Small intestine (tissue), 7 donors: ENCODE data around the gene PARVA. TPM values are rescaled to one million over a fixed set of nuclear protein-coding genes. Genes with fewer than 3 reads are reported as not detected.

Source experiments
- DNase-seq, 2 donors: peaks; one replicate each; pipeline versions ENCODE4 v3.0.0 to v3.0.0-alpha.2; 2013
- FAIRE-seq: peaks from 2 replicates; lab custom pipeline; 2012; peaks lifted over from hg19 to GRCh38; lab: Jason Lieb, UNC
- H3K27ac ChIP-seq, 3 donors: one replicate each; pipeline ENCODE4 v1.5.1; 2013; ENCODE audit warnings: low read length in 2 of 3, mild to moderate bottlenecking in 2 of 3, control low read depth in 1 of 3, inconsistent platforms in 1 of 3, low read depth in 1 of 3, moderate library complexity in 1 of 3
- H3K27me3 ChIP-seq, 3 donors: one replicate each; pipeline ENCODE4 v1.6.1; 2013; ENCODE audit warnings: low read length in 3 of 3, inconsistent platforms in 1 of 3; ENCODE audit not compliant: control insufficient read depth in 3 of 3, insufficient read depth in 3 of 3
- H3K36me3 ChIP-seq, 3 donors: one replicate each; pipeline ENCODE4 v1.6.1; 2013; ENCODE audit warnings: low read length in 3 of 3, inconsistent platforms in 1 of 3, low read depth in 1 of 3, mild to moderate bottlenecking in 1 of 3, moderate library complexity in 1 of 3; ENCODE audit not compliant: control insufficient read depth in 3 of 3, insufficient read depth in 2 of 3
- H3K4me1 ChIP-seq, 3 donors: one replicate each; pipeline ENCODE4 v1.6.1; 2013; ENCODE audit warnings: low read length in 2 of 3, inconsistent platforms in 1 of 3, low read depth in 1 of 3, mild to moderate bottlenecking in 1 of 3, moderate library complexity in 1 of 3; ENCODE audit not compliant: control insufficient read depth in 3 of 3, insufficient read depth in 2 of 3
- H3K4me3 ChIP-seq, 3 donors: one replicate each; pipeline ENCODE4 v1.5.1; 2013; ENCODE audit warnings: low read length in 3 of 3, control low read depth in 1 of 3, inconsistent platforms in 1 of 3, low read depth in 1 of 3, mild to moderate bottlenecking in 1 of 3, moderate library complexity in 1 of 3
- H3K9me3 ChIP-seq, 2 donors: one replicate each; pipeline ENCODE4 v1.6.1; 2013; ENCODE audit warnings: low read depth in 1 of 2, low read length in 1 of 2; ENCODE audit not compliant: control insufficient read depth in 2 of 2, insufficient read depth in 1 of 2
- WGBS, 3 donors: extraction: QIAGEN DNeasy Blood & Tissue Kit; methylation state at CpG; one replicate each; pipeline ENCODE4 v1.1.7; 2013; 5-methylcytosine and 5-hydroxymethylcytosine counted together
- polyA plus RNA-seq, 4 donors: library from polyadenylated mRNA; stranded (reverse) in 3 of 4; unstranded in 1 of 4; fragments of 200-250 nt in 3 of 4; fragments of 120-200 nt in 1 of 4; gene quantifications; one replicate each; pipeline versions ENCODE4 v1.2.1 to v1.2.3, GENCODE V29; 2013
- donor health status: healthy with polysubstance abuse.
- donor health status: control.
- donor health status: control.
- donor health status: Bipolar disorder and iron deficiency.
- donor health status: healthy.

Gene PARVA
- polyA plus RNA-seq, 4 donors: 6.5 to 22.1 (median 14.7) TPM

DNA sequence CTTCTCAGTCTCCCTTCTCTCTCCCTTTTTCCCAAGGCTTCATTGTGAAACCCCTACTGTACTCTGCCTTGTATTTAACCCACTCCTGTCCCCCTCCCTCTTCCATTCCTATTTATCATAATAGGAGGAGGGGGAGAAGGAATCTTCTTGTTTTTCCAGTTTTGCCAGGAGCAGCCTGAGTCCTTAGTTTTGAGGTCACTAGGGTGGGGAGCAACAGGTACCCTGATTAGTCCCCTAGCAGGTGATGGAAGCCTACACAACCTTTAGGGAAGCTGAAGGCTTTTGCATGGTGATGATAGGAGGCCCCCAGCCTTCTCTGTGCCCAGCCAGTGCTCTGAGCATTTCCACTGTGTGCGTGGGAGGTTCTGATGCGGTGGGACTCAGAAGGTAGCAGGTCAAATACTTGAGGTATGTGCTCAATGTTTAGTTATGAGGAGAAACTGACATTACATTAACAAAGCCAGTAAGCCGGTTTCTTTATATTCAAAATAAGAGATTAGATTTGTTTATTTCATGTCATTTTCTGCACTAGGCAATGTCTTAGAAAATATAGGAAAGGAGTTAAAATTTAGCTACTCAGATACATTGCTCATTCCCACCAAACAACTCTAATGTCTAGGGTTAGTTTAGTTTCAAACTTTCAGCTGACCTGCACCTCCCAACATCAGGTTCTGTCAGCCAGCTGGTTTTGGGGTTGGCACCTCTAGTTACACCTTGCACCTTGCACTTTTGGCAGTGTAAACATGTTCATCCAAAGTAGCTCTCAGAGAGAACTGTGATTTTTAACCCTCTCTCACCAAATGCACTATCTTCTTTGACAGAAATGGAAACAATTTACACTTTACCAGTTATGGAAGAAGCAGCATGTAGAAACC is 26.0 kb downstream of the PARVA start:
- 81 to 87% (median 81%) methylated on average over 3 of the region's 3 CpGs for WGBS, 3 donors
- no peak for DNase-seq

GRCh38 chr11:12403997-12404350 is 26.6 kb downstream of the PARVA start:
- no peak for DNase-seq
- 41 to 52% (median 43%) methylated on average over 2 of the region's 2 CpGs for WGBS, 3 donors
- Histone ChIP-seq H3K4me3 (no peak overlapping the region), H3K4me1 (no peaks in the 10 kb centered on the region), H3K27ac (peak overlapping the region in 1 of 3 donors; percentile 39), H3K36me3 (peaks cover 0 to 4% (median 0%) of the 10 kb centered on the region in 3 donors), H3K9me3 (peaks cover 0 to 6% of the 10 kb centered on the region in 2 donors), H3K27me3 (peaks cover 0 to 3% (median 0%) of the 10 kb centered on the region in 3 donors)
- no peak for FAIRE-seq

More for the DNA sequence above, 26.0 kb downstream of the PARVA start:
- Histone ChIP-seq H3K36me3 (peaks cover 0 to 4% (median 0%) of the 10 kb centered on the region in 3 donors), H3K4me1 (no peaks in the 10 kb centered on the region), H3K27ac (peak overlapping the region in 2 of 3 donors; percentile 57 to 60), H3K9me3 (peaks cover 0 to 6% of the 10 kb centered on the region in 2 donors), H3K27me3 (peaks cover 0 to 3% (median 0%) of the 10 kb centered on the region in 3 donors), H3K4me3 (no peak overlapping the region)
- FAIRE-seq: no peak

DNA sequence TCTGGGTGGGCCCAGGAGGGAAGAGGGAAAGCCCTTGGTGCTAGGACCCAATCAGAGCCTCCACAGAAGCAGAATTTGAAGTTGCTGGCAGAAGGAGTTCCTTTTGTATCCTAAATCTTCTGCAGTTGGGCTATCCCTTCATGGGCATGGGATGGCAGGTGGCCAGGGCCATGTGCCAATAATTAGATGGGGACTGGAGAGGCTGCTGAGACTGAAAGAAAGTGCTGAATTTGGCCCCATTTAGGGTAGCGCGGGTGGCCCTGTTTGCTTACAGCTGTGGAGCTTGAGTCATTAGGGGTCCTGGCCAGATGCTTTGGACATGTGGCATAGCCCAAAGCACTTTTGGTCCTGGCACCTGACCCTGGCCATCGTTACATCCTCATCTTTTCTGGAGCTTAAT is 27.1 kb downstream of the PARVA start:
- 85 to 94% (median 94%) methylated on average over 3 of the region's 3 CpGs for WGBS, 3 donors
- H3K4me3 ChIP-seq: no peak overlapping the region
- H3K4me1 ChIP-seq: no peaks in the 10 kb centered on the region
- no peak for FAIRE-seq
- H3K27me3 ChIP-seq: peaks cover 0 to 3% (median 0%) of the 10 kb centered on the region in 3 donors
- peak overlapping the region in 1 of 3 donors; percentile 39 for H3K27ac ChIP-seq
- no peak for DNase-seq
- peaks cover 0 to 6% of the 10 kb centered on the region in 2 donors for H3K9me3 ChIP-seq
- H3K36me3 ChIP-seq: peaks cover 0 to 4% (median 0%) of the 10 kb centered on the region in 3 donors

- no peak overlapping the region for H3K4me3 ChIP-seq
- WGBS, 3 donors: 78 to 93% (median 87%) methylated on average over 4 of the region's 4 CpGs
- H3K4me1 ChIP-seq: no peaks in the 10 kb centered on the region
- FAIRE-seq: no peak
- H3K36me3 ChIP-seq: peaks cover 0 to 4% (median 0%) of the 10 kb centered on the region in 3 donors
- H3K27me3 ChIP-seq: no peaks in the 10 kb centered on the region
- no peak overlapping the region for H3K27ac ChIP-seq
- H3K9me3 ChIP-seq: peaks cover 0 to 6% of the 10 kb centered on the region in 2 donors
- DNase-seq: no peak
Measured at GRCh38 chr11:12408156-12408770, 30.9 kb downstream of the PARVA start.

GRCh38 chr11:12409621-12410005 is 32.2 kb downstream of the PARVA start:
- peak overlapping the region in 2 of 3 donors; percentile 66 to 69 for H3K27ac ChIP-seq
- H3K4me1 ChIP-seq: no peaks in the 10 kb centered on the region
- H3K36me3 ChIP-seq: peaks cover 0 to 4% (median 2%) of the 10 kb centered on the region in 3 donors
- 52 to 72% (median 63%) methylated on average over 3 of the region's 3 CpGs for WGBS, 3 donors
- no peaks in the 10 kb centered on the region for H3K27me3 ChIP-seq
- no peak overlapping the region for H3K4me3 ChIP-seq
- FAIRE-seq (no peak), DNase-seq (no peak)
- peaks cover 0 to 6% of the 10 kb centered on the region in 2 donors for H3K9me3 ChIP-seq

DNA sequence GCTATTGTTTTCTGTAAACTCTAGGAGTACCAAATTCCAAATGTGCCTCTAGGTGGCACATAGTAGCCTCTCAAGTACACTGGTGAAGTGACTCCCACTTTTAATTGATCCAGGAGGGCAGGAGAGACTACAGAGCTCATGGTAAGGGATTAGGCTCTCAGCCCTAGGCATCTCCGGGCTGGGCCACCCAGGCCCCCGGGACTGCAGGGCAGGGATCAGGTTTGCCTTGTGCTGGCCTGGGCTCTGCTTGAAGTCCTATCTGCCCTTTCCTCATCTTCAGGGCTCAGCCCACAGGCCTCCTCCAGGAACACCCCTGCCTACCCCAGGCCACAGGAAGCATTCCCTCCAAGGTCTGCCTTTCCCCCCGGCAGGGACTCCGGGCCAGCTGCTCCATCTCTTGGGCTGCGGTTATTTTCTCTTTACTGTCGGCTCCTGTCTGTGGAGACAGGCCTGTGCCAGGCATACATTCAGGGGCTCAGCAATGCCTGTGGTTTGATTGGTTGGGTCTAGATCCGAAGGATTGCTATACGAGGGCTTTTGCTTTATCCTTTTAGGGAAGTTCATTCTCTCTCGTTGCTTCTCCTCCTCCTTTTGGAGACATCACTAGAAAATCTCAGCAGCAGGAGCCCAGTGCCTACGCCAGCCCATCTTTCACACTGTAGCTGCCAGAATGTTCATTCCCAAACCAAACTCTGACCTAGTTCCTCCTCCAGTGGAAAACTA is 32.8 kb downstream of the PARVA start:
- FAIRE-seq (no peak), DNase-seq (no peak)
- H3K9me3 ChIP-seq: peaks cover 0 to 6% of the 10 kb centered on the region in 2 donors
- WGBS, 3 donors: 53 to 83% (median 67%) methylated on average over 10 of the region's 10 CpGs
- H3K27me3 ChIP-seq: no peaks in the 10 kb centered on the region
- no peaks in the 10 kb centered on the region for H3K4me1 ChIP-seq
- no peak overlapping the region for H3K4me3 ChIP-seq
- H3K27ac ChIP-seq: peak overlapping the region in 2 of 3 donors; percentile 42 to 69
- H3K36me3 ChIP-seq: peaks cover 0 to 4% (median 2%) of the 10 kb centered on the region in 3 donors

DNA sequence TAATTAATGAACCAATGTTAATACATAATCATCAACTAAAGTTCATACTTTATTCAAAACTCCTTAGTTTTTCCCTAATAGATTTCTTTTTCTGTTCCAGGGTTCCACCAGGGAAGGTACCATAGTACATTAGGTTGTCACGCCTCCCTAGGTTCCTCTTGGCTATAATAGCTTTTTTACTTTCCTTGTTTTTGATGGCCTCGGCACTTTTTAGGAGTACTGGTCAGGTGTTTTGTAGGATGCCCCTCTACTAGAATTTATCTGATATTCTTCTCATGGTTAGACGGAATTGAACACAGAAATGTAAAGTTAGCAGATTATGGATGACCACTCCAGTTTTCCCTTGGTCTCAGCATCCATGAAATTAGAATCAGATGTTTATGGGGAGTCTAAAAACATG is 34.0 kb downstream of the PARVA start:
- Histone ChIP-seq H3K36me3 (peaks cover 0 to 4% (median 2%) of the 10 kb centered on the region in 3 donors), H3K4me1 (no peaks in the 10 kb centered on the region), H3K9me3 (no peaks in the 10 kb centered on the region), H3K27ac (peak overlapping the region in 1 of 3 donors; percentile 69), H3K27me3 (no peaks in the 10 kb centered on the region), H3K4me3 (no peak overlapping the region)
- WGBS, 3 donors: 88 to 94% (median 93%) methylated on average over 3 of the region's 3 CpGs
- DNase-seq (no peak), FAIRE-seq (no peak)
